NCI-H2171 treated with DMSO at 0.1 percent for 48 hours (cell line): ENCODE data around the gene FN1.
A peak's percentile ranks its signal among the peaks of the same experiment; 100 is the strongest.
"Not testable (repeated sequence)": the region's sequence is repeated elsewhere in the genome, so short reads cannot be mapped to it uniquely, and the experiment has no call there.

Source experiments
- DNase-seq: peaks from one replicate; lab custom pipeline; 2025; lab: John Stamatoyannopoulos, UW

The FN1 gene

GRCh38 chr2:215364157-215365155 lies 71.4 kb downstream of the FN1 start:
- no peak for DNase-seq

GRCh38 chr2:215363461-215364156 lies 72.3 kb downstream of the FN1 start:
- no peak for DNase-seq

GRCh38 chr2:215363039-215363438 lies 72.8 kb downstream of the FN1 start:
- DNase-seq = no peak

- DNase-seq = no peak
Measured at GRCh38 chr2:215362562-215362904, 73.3 kb downstream of the FN1 start.

- DNase-seq = no peak
Measured at GRCh38 chr2:215361876-215362561, 73.8 kb downstream of the FN1 start.

- DNase-seq = peak; percentile 7
Measured at GRCh38 chr2:215361211-215361875, 74.5 kb downstream of the FN1 start.

- no peak for DNase-seq
Measured at GRCh38 chr2:215360596-215360995, 75.3 kb downstream of the FN1 start.

- not testable (repeated sequence) for DNase-seq
Measured at GRCh38 chr2:215360059-215360458, 75.8 kb downstream of the FN1 start.

- no peak for DNase-seq
Measured at GRCh38 chr2:215359576-215359922, 76.3 kb downstream of the FN1 start.

GRCh38 chr2:215358891-215359575 lies 76.8 kb downstream of the FN1 start:
- DNase-seq = no peak

GRCh38 chr2:215358312-215358845 lies 77.5 kb downstream of the FN1 start:
- DNase-seq = no peak

- no peak for DNase-seq
Measured at GRCh38 chr2:215357660-215358059, 78.2 kb downstream of the FN1 start.

- no peak for DNase-seq
Measured at GRCh38 chr2:215356948-215357461, 78.9 kb downstream of the FN1 start.

- DNase-seq = no peak
Measured at GRCh38 chr2:215356334-215356947, 79.4 kb downstream of the FN1 start.

GRCh38 chr2:215355801-215356200 lies 80.1 kb downstream of the FN1 start:
- DNase-seq = no peak

GRCh38 chr2:215354771-215355695 lies 80.8 kb downstream of the FN1 start:
- no peak for DNase-seq

GRCh38 chr2:215352602-215353001 lies 83.3 kb downstream of the FN1 start:
- DNase-seq = peak; percentile 79

GRCh38 chr2:215347878-215348277 lies 88.0 kb downstream of the FN1 start:
- no peak for DNase-seq

GRCh38 chr2:215338883-215339679 lies 96.8 kb downstream of the FN1 start:
- no peak for DNase-seq
